Neutrophil (primary cell): ENCODE results near the gene POC5.
A peak's percentile ranks its signal among the peaks of the same experiment; 100 is the strongest.
"Not testable (repeated sequence)": the region's sequence is repeated elsewhere in the genome, so short reads cannot be mapped to it uniquely, and the experiment has no call there.

Source experiments
- H3K27ac ChIP-seq: fragments of 200-600 bp; sonication (generic); 2 replicates; pipeline ENCODE4 v1.5.1; 2016; ENCODE audit warnings: mild to moderate bottlenecking, moderate library complexity
- H3K27me3 ChIP-seq: fragments of 200-600 bp; sonication (generic); 2 replicates; pipeline ENCODE4 v1.6.0; 2016; ENCODE audit warnings: mild to moderate bottlenecking
- H3K36me3 ChIP-seq: fragments of 200-600 bp; sonication (generic); 2 replicates; pipeline ENCODE4 v1.5.1; 2017
- H3K4me1 ChIP-seq, 2 experiments: fragments of 200-600 bp in 1 of 2; sonication (generic) in 1 of 2; 1 replicate in 1 of 2; 2 replicates in 1 of 2; pipeline versions ENCODE4 v1.5.1 to v1.6.1; 2013 to 2016; ENCODE audit warnings: low read depth in 1 of 2, low read length in 1 of 2, mild to moderate bottlenecking in 1 of 2, moderate library complexity in 1 of 2; ENCODE audit not compliant: control insufficient read depth in 1 of 2, insufficient read depth in 1 of 2
- H3K4me3 ChIP-seq, 2 experiments: fragments of 200-600 bp in 1 of 2; sonication (generic) in 1 of 2; 1 replicate in 1 of 2; 2 replicates in 1 of 2; pipeline ENCODE4 v1.5.1; 2013 to 2016; ENCODE audit warnings: low read depth in 1 of 2, low read length in 1 of 2, mild to moderate bottlenecking in 1 of 2, moderate library complexity in 1 of 2
- H3K9me3 ChIP-seq: fragments of 200-600 bp; sonication (generic); 2 replicates; pipeline ENCODE4 v1.5.1; 2016
- CTCF ChIP-seq: fragments of 200-600 bp; sonication (generic); IDR thresholded peaks from 2 replicates; pipeline ENCODE4 v1.5.1; 2016; ENCODE audit warnings: antibody characterized with exemption

POC5 gene

GRCh38 chr5:75727931-75728330 lies 10.7 kb upstream of the POC5 start:
- no peaks in the 10 kb centered on the region for H3K9me3 ChIP-seq
- H3K36me3 ChIP-seq: no peaks in the 10 kb centered on the region
- H3K4me3 ChIP-seq: no peak overlapping the region
- H3K27me3 ChIP-seq: no peaks in the 10 kb centered on the region
- no peaks in the 10 kb centered on the region for H3K4me1 ChIP-seq
- TF ChIP-seq CTCF: no peak
- H3K27ac ChIP-seq: no peak overlapping the region

- not testable (repeated sequence) for H3K4me3 ChIP-seq, H3K9me3 ChIP-seq, H3K36me3 ChIP-seq, H3K27ac ChIP-seq, H3K4me1 ChIP-seq, H3K27me3 ChIP-seq
These were observed 9.0 kb upstream of the POC5 start for GRCh38 chr5:75726224-75726623.

GRCh38 chr5:75723378-75723777 lies 6.1 kb upstream of the POC5 start:
- H3K4me3 ChIP-seq: no peak overlapping the region
- no peaks in the 10 kb centered on the region for H3K27me3 ChIP-seq
- no peaks in the 10 kb centered on the region for H3K36me3 ChIP-seq
- TF ChIP-seq CTCF: no peak
- H3K27ac ChIP-seq: no peak overlapping the region
- H3K4me1 ChIP-seq: peaks cover 14 to 17% of the 10 kb centered on the region in 2 experiments
- no peaks in the 10 kb centered on the region for H3K9me3 ChIP-seq

- no peaks in the 10 kb centered on the region for H3K9me3 ChIP-seq
- H3K27me3 ChIP-seq: no peaks in the 10 kb centered on the region
- H3K36me3 ChIP-seq: no peaks in the 10 kb centered on the region
- H3K4me1 ChIP-seq: peaks cover 30 to 31% of the 10 kb centered on the region in 2 experiments
- H3K27ac ChIP-seq: peak overlapping the region; percentile 83
- no peak for TF ChIP-seq CTCF
- no peak overlapping the region for H3K4me3 ChIP-seq
These were observed 4.3 kb upstream of the POC5 start for GRCh38 chr5:75721573-75721972.

- Histone ChIP-seq H3K36me3 (no peaks in the 10 kb centered on the region), H3K27me3 (no peaks in the 10 kb centered on the region), H3K9me3 (no peaks in the 10 kb centered on the region), H3K27ac (peak overlapping the region; percentile 83), H3K4me3 (peak overlapping the region in 1 of 2 experiments; percentile 4), H3K4me1 (peaks cover 37 to 38% of the 10 kb centered on the region in 2 experiments)
- TF ChIP-seq CTCF: no peak
These were observed 3.6 kb upstream of the POC5 start for GRCh38 chr5:75720882-75721281.

GRCh38 chr5:75716715-75717081 lies 539 bp downstream of the POC5 start:
- no peaks in the 10 kb centered on the region for H3K36me3 ChIP-seq
- H3K9me3 ChIP-seq: no peaks in the 10 kb centered on the region
- H3K4me1 ChIP-seq: peaks cover 37 to 39% of the 10 kb centered on the region in 2 experiments
- H3K4me3 ChIP-seq: peak overlapping the region; percentile 80 to 91
- H3K27me3 ChIP-seq: no peaks in the 10 kb centered on the region
- peak overlapping the region; percentile 93 for H3K27ac ChIP-seq
- TF ChIP-seq CTCF: no peak
